GM20000 (cell line): ENCODE data around the gene ZNF664.

Source experiments
- DNase-seq: peaks from one replicate; pipeline ENCODE4 v3.0.0; 2012; ENCODE audit warnings: low spot score
- CTCF ChIP-seq: IDR thresholded peaks from 2 replicates; pipeline ENCODE4 v1.5.1; 2012; ENCODE audit warnings: mild to moderate bottlenecking, control low read depth; ENCODE audit errors: extremely low read depth, missing control alignments

The ZNF664 gene

GRCh38 chr12:124008595-124008994 is 35.6 kb downstream of the ZNF664 start:
- TF ChIP-seq CTCF: no peak
- no peak for DNase-seq

- no peak for TF ChIP-seq CTCF
Observed at GRCh38 chr12:124009781-124010180, 36.8 kb downstream of the ZNF664 start.

GRCh38 chr12:124010687-124011086 is 37.7 kb downstream of the ZNF664 start:
- no peak for TF ChIP-seq CTCF

More at GRCh38 chr12:124009781-124010180, 36.8 kb downstream of the ZNF664 start:
- no peak for DNase-seq

GRCh38 chr12:124011435-124012115 is 38.6 kb downstream of the ZNF664 start:
- no peak for DNase-seq
- no peak for TF ChIP-seq CTCF

More at GRCh38 chr12:124010687-124011086, 37.7 kb downstream of the ZNF664 start:
- no peak for DNase-seq

- no peak for DNase-seq
- no peak for TF ChIP-seq CTCF
Observed at GRCh38 chr12:124013073-124013472, 40.1 kb downstream of the ZNF664 start.

- no peak for DNase-seq
- TF ChIP-seq CTCF: no peak
Observed at GRCh38 chr12:124015494-124016461, 42.8 kb downstream of the ZNF664 start.

- TF ChIP-seq CTCF: no peak
- DNase-seq: no peak
Observed at GRCh38 chr12:124017064-124017463, 44.0 kb downstream of the ZNF664 start.
